ENCODE measurements around the gene TLR9. TPM values are rescaled to one million over a fixed set of nuclear protein-coding genes. Genes with fewer than 3 reads are reported as not detected.
"Not testable (repeated sequence)": the region's sequence is repeated elsewhere in the genome, so short reads cannot be mapped to it uniquely, and the experiment has no call there.

TLR9 gene
- total RNA-seq, 4 donors from 2014 or later, result not detected

- Histone ChIP-seq H3K27ac (peak overlapping the region in 2 of 4 donors; percentile 6 to 14), H3K4me3 (no peak overlapping the region), H3K27me3 (no peaks in the 10 kb centered on the region), H3K9me3 (no peaks in the 10 kb centered on the region), H3K4me1 (peaks cover 0 to 13% (median under 1%) of the 10 kb centered on the region in 3 donors), H3K36me3 (no peaks in the 10 kb centered on the region)
- 66 to 80% methylated on average over 1 to 4 of the region's 5 CpGs for WGBS, 2 donors
- DNase-seq, result no peak
- TF ChIP-seq POLR2A (IDR thresholded peaks at IDR 0.05) (no peak), CTCF (IDR thresholded peaks at IDR 0.05) (no peak)
- intact Hi-C loops (cut with DNase I), result no loop called here
Observed at GRCh38 chr3:52182196-52182595, 43.2 kb downstream of the TLR9 start.

- Histone ChIP-seq H3K27me3 (no peaks in the 10 kb centered on the region), H3K36me3 (no peaks in the 10 kb centered on the region), H3K4me3 (no peak overlapping the region), H3K9me3 (no peaks in the 10 kb centered on the region), H3K27ac (no peak overlapping the region), H3K4me1 (peaks cover 0 to 19% (median 5%) of the 10 kb centered on the region in 3 donors)
- intact Hi-C loops (cut with DNase I), result no loop called here
- no peak for TF ChIP-seq POLR2A (IDR thresholded peaks at IDR 0.05)
- no peak for TF ChIP-seq CTCF (IDR thresholded peaks at IDR 0.05)
- DNase-seq, result no peak
- WGBS, 2 donors, result 0 to 34% methylated on average over 1 to 4 of the region's 4 CpGs
Observed at GRCh38 chr3:52181543-52181942, 43.9 kb downstream of the TLR9 start.

- H3K4me3 ChIP-seq, result no peak overlapping the region
- no peaks in the 10 kb centered on the region for H3K9me3 ChIP-seq
- no peak for TF ChIP-seq CTCF (IDR thresholded peaks at IDR 0.05)
- intact Hi-C loops (cut with DNase I), result no loop called here
- no peaks in the 10 kb centered on the region for H3K36me3 ChIP-seq
- no peak overlapping the region for H3K27ac ChIP-seq
- H3K27me3 ChIP-seq, result no peaks in the 10 kb centered on the region
- no peak for DNase-seq
- H3K4me1 ChIP-seq, result peaks cover 0 to 28% (median 5%) of the 10 kb centered on the region in 3 donors
- WGBS, 2 donors, result 85 to 100% methylated on average over 1 of the region's 1 CpG
Observed at GRCh38 chr3:52178537-52178936, 46.9 kb downstream of the TLR9 start.

GRCh38 chr3:52178126-52178525, 47.3 kb downstream of the TLR9 start:
- WGBS, 2 donors, result 83 to 88% methylated on average over 3 to 4 of the region's 4 CpGs
- DNase-seq; H3K9me3 ChIP-seq; H3K27me3 ChIP-seq; intact Hi-C loops (cut with DNase I); H3K36me3 ChIP-seq; H3K27ac ChIP-seq; H3K4me3 ChIP-seq: not testable (repeated sequence)
- peaks cover 0 to 28% (median 5%) of the 10 kb centered on the region in 3 donors for H3K4me1 ChIP-seq

- WGBS, 2 donors, result 79 to 86% methylated on average over 5 of the region's 5 CpGs
- TF ChIP-seq CTCF (IDR thresholded peaks at IDR 0.05) (no peak), POLR2A (IDR thresholded peaks at IDR 0.05) (no peak)
Observed at GRCh38 chr3:52177701-52178042, 47.8 kb downstream of the TLR9 start.

More at GRCh38 chr3:52177701-52178042, 47.8 kb downstream of the TLR9 start:
- no peak for DNase-seq
- H3K9me3 ChIP-seq, result no peaks in the 10 kb centered on the region
- intact Hi-C loops (cut with DNase I), result no loop called here
- H3K27me3 ChIP-seq, result no peaks in the 10 kb centered on the region
- H3K27ac ChIP-seq, result no peak overlapping the region
- H3K4me1 ChIP-seq, result peaks cover 0 to 28% (median 5%) of the 10 kb centered on the region in 3 donors
- no peaks in the 10 kb centered on the region for H3K36me3 ChIP-seq
- H3K4me3 ChIP-seq, result no peak overlapping the region
